ENCODE data around the gene ATP8A2.
"Not testable (repeated sequence)": the region's sequence is repeated elsewhere in the genome, so short reads cannot be mapped to it uniquely, and the experiment has no call there.

ATP8A2 gene

GRCh38 chr13:25771641-25772478 lies 400.1 kb downstream of the ATP8A2 start:
- no peaks in the 10 kb centered on the region for H3K36me3 ChIP-seq (ENCODE audit: insufficient read depth, low read length)
- no peak overlapping the region for H3K9ac ChIP-seq (ENCODE audit: insufficient read length)
- peak overlapping the region; percentile 59 for H3K4me3 ChIP-seq
- no peak for DNase-seq (ENCODE audit: low read depth, low spot score)
- no peak overlapping the region for H3K27ac ChIP-seq
- H3K9me3 ChIP-seq (ENCODE audit: low read depth, low read length) = no peaks in the 10 kb centered on the region
- TF ChIP-seq FOXP2 (optimal IDR thresholded peaks at IDR 0.05; ENCODE audit: control extremely low read depth, extremely low read length, insufficient read depth) = peak; percentile 33
- TF ChIP-seq EZH2 (IDR thresholded peaks at IDR 0.05) = no peak
- no peak; the same call in 1 of the 2 replicates for TF ChIP-seq POLR2AphosphoS5 (IDR thresholded peaks at IDR 0.05; ENCODE audit: borderline replicate concordance, low read depth, low read length)

- not testable (repeated sequence) for H3K9ac ChIP-seq (ENCODE audit: insufficient read length); H3K27ac ChIP-seq; H3K9me3 ChIP-seq (ENCODE audit: low read depth, low read length); DNase-seq (ENCODE audit: low read depth, low spot score); H3K36me3 ChIP-seq (ENCODE audit: insufficient read depth, low read length)
- peak overlapping the region; percentile 59 for H3K4me3 ChIP-seq
These were observed 400.8 kb downstream of the ATP8A2 start for GRCh38 chr13:25772534-25772933.

- not testable (repeated sequence) for DNase-seq (ENCODE audit: low read depth, low spot score); H3K9ac ChIP-seq (ENCODE audit: insufficient read length); H3K4me3 ChIP-seq; H3K9me3 ChIP-seq (ENCODE audit: low read depth, low read length); H3K36me3 ChIP-seq (ENCODE audit: insufficient read depth, low read length); H3K27ac ChIP-seq
These were observed 402.3 kb downstream of the ATP8A2 start for GRCh38 chr13:25774056-25774455.

- no peak for TF ChIP-seq POLR2AphosphoS5 (IDR thresholded peaks at IDR 0.05; ENCODE audit: borderline replicate concordance, low read depth, low read length)
- TF ChIP-seq EZH2 (IDR thresholded peaks at IDR 0.05) = no peak
- no peak for TF ChIP-seq FOXP2 (optimal IDR thresholded peaks at IDR 0.05; ENCODE audit: control extremely low read depth, extremely low read length, insufficient read depth)
- H3K36me3 ChIP-seq (ENCODE audit: insufficient read depth, low read length) = no peaks in the 10 kb centered on the region
- H3K4me3 ChIP-seq = no peak overlapping the region
- no peak for DNase-seq (ENCODE audit: low read depth, low spot score)
- no peak overlapping the region for H3K9ac ChIP-seq (ENCODE audit: insufficient read length)
- no peak overlapping the region for H3K27ac ChIP-seq
- H3K9me3 ChIP-seq (ENCODE audit: low read depth, low read length) = no peaks in the 10 kb centered on the region
These were observed 403.5 kb downstream of the ATP8A2 start for GRCh38 chr13:25775275-25775674.

- Histone ChIP-seq H3K9ac (ENCODE audit: insufficient read length) (no peak overlapping the region), H3K9me3 (ENCODE audit: low read depth, low read length) (no peaks in the 10 kb centered on the region), H3K4me3 (no peak overlapping the region), H3K27ac (no peak overlapping the region), H3K36me3 (ENCODE audit: insufficient read depth, low read length) (no peaks in the 10 kb centered on the region)
- DNase-seq (ENCODE audit: low read depth, low spot score) = no peak
- TF ChIP-seq EZH2 (IDR thresholded peaks at IDR 0.05) = no peak
- TF ChIP-seq POLR2AphosphoS5 (IDR thresholded peaks at IDR 0.05; ENCODE audit: borderline replicate concordance, low read depth, low read length) = no peak
- TF ChIP-seq FOXP2 (optimal IDR thresholded peaks at IDR 0.05; ENCODE audit: control extremely low read depth, extremely low read length, insufficient read depth) = no peak
These were observed 404.2 kb downstream of the ATP8A2 start for GRCh38 chr13:25775986-25776385.

GRCh38 chr13:25776722-25777121 lies 404.9 kb downstream of the ATP8A2 start:
- no peak overlapping the region for H3K4me3 ChIP-seq
- no peaks in the 10 kb centered on the region for H3K9me3 ChIP-seq (ENCODE audit: low read depth, low read length)
- TF ChIP-seq FOXP2 (optimal IDR thresholded peaks at IDR 0.05; ENCODE audit: control extremely low read depth, extremely low read length, insufficient read depth) (no peak), POLR2AphosphoS5 (IDR thresholded peaks at IDR 0.05; ENCODE audit: borderline replicate concordance, low read depth, low read length) (no peak), EZH2 (IDR thresholded peaks at IDR 0.05) (no peak)
- no peak overlapping the region for H3K27ac ChIP-seq
- DNase-seq (ENCODE audit: low read depth, low spot score) = no peak
- no peak overlapping the region for H3K9ac ChIP-seq (ENCODE audit: insufficient read length)
- H3K36me3 ChIP-seq (ENCODE audit: insufficient read depth, low read length) = no peaks in the 10 kb centered on the region

GRCh38 chr13:25777509-25777908 lies 405.7 kb downstream of the ATP8A2 start:
- Histone ChIP-seq H3K4me3 (no peak overlapping the region), H3K36me3 (ENCODE audit: insufficient read depth, low read length) (no peaks in the 10 kb centered on the region), H3K27ac (no peak overlapping the region), H3K9ac (ENCODE audit: insufficient read length) (no peak overlapping the region), H3K9me3 (ENCODE audit: low read depth, low read length) (no peaks in the 10 kb centered on the region)
- DNase-seq (ENCODE audit: low read depth, low spot score) = no peak
- TF ChIP-seq FOXP2 (optimal IDR thresholded peaks at IDR 0.05; ENCODE audit: control extremely low read depth, extremely low read length, insufficient read depth) (no peak), EZH2 (IDR thresholded peaks at IDR 0.05) (no peak), POLR2AphosphoS5 (IDR thresholded peaks at IDR 0.05; ENCODE audit: borderline replicate concordance, low read depth, low read length) (no peak)

- Histone ChIP-seq H3K9me3 (ENCODE audit: low read depth, low read length) (no peaks in the 10 kb centered on the region), H3K9ac (ENCODE audit: insufficient read length) (no peak overlapping the region), H3K4me3 (no peak overlapping the region), H3K27ac (no peak overlapping the region), H3K36me3 (ENCODE audit: insufficient read depth, low read length) (no peaks in the 10 kb centered on the region)
- DNase-seq (ENCODE audit: low read depth, low spot score) = no peak
- no peak for TF ChIP-seq EZH2 (IDR thresholded peaks at IDR 0.05)
These were observed 406.6 kb downstream of the ATP8A2 start for GRCh38 chr13:25778365-25778764.

GRCh38 chr13:25778808-25779305 lies 407.1 kb downstream of the ATP8A2 start:
- Histone ChIP-seq H3K9ac (ENCODE audit: insufficient read length) (no peak overlapping the region), H3K36me3 (ENCODE audit: insufficient read depth, low read length) (no peaks in the 10 kb centered on the region), H3K27ac (no peak overlapping the region), H3K9me3 (ENCODE audit: low read depth, low read length) (no peaks in the 10 kb centered on the region), H3K4me3 (no peak overlapping the region)
- no peak for DNase-seq (ENCODE audit: low read depth, low spot score)
- no peak for TF ChIP-seq POLR2AphosphoS5 (IDR thresholded peaks at IDR 0.05; ENCODE audit: borderline replicate concordance, low read depth, low read length)
- no peak for TF ChIP-seq EZH2 (IDR thresholded peaks at IDR 0.05)
- no peak for TF ChIP-seq FOXP2 (optimal IDR thresholded peaks at IDR 0.05; ENCODE audit: control extremely low read depth, extremely low read length, insufficient read depth)
